ENCODE data around the gene NYAP2.

NYAP2 gene

DNA sequence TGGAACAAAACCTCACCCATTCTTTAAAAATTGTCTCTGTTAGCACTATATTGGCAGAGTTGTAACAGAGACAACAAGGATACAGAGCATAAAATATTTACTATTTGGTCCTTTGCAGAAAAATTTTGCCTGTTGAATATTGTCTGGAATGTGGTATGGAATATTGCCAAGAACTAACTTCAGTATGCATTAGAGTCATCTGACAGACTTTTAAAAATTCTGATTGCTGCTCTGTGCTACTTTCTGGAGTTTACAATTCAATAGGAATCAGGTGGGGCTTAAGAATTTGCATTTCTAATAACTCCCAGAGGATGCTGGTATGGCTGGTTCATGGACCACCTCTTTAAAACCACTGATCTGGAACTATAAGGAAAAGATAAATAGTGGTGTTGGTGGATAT is 32.8 kb upstream of the NYAP2 start:
- H2AFZ ChIP-seq (ENCODE audit: low read depth), result no peak overlapping the region
- H3K4me3 ChIP-seq (IDR thresholded peaks at IDR 0.05; ENCODE audit: insufficient read depth, low read depth, low read length), result no peak overlapping the region
- no peaks in the 10 kb centered on the region for H3K4me1 ChIP-seq (ENCODE audit: low read depth, poor library complexity, severe bottlenecking)
- TF ChIP-seq, protein P1, sequence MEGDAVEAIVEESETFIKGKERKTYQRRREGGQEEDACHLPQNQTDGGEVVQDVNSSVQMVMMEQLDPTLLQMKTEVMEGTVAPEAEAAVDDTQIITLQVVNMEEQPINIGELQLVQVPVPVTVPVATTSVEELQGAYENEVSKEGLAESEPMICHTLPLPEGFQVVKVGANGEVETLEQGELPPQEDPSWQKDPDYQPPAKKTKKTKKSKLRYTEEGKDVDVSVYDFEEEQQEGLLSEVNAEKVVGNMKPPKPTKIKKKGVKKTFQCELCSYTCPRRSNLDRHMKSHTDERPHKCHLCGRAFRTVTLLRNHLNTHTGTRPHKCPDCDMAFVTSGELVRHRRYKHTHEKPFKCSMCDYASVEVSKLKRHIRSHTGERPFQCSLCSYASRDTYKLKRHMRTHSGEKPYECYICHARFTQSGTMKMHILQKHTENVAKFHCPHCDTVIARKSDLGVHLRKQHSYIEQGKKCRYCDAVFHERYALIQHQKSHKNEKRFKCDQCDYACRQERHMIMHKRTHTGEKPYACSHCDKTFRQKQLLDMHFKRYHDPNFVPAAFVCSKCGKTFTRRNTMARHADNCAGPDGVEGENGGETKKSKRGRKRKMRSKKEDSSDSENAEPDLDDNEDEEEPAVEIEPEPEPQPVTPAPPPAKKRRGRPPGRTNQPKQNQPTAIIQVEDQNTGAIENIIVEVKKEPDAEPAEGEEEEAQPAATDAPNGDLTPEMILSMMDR (conservative IDR thresholded peaks at IDR 0.05; ENCODE audit: low read depth, low read length), result no peak
- H3K27ac ChIP-seq, result no peak overlapping the region
- H3K27me3 ChIP-seq (ENCODE audit: insufficient read depth, low read depth), result no peaks in the 10 kb centered on the region
- no peaks in the 10 kb centered on the region for H3K79me2 ChIP-seq (ENCODE audit: insufficient read depth, low read depth)
- H3K4me2 ChIP-seq, result no peak overlapping the region
- H3K9ac ChIP-seq, result no peak overlapping the region
- H4K20me1 ChIP-seq (ENCODE audit: insufficient read depth), result no peaks in the 10 kb centered on the region
- H3K36me3 ChIP-seq (ENCODE audit: insufficient read depth), result no peaks in the 10 kb centered on the region

DNA sequence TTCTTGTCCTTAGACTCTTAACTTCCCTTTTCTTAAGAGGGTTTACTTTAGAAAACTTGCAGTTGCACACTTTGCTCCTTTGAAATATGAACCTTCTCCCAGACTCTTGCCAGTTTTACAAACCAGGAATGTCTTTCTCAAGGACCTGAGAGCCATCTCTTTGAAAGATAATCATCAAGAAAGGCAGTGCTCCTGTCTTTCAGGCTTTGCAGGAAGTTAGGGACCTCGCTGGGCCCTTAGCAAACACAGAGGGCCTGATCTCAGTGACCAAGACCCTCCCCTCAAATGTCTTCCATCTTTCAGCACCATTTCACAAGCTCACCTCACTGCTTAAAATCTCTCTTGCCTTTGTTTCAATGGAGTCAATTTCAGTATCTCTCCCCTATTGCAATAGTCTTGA is 32.0 kb upstream of the NYAP2 start:
- H3K4me3 ChIP-seq (IDR thresholded peaks at IDR 0.05; ENCODE audit: insufficient read depth, low read depth, low read length), result no peak overlapping the region
- H3K4me2 ChIP-seq, result no peak overlapping the region
- H3K27me3 ChIP-seq (ENCODE audit: insufficient read depth, low read depth), result no peaks in the 10 kb centered on the region
- H3K9ac ChIP-seq, result no peak overlapping the region
- no peaks in the 10 kb centered on the region for H3K79me2 ChIP-seq (ENCODE audit: insufficient read depth, low read depth)
- H3K27ac ChIP-seq, result no peak overlapping the region
- H4K20me1 ChIP-seq (ENCODE audit: insufficient read depth), result no peaks in the 10 kb centered on the region
- no peaks in the 10 kb centered on the region for H3K36me3 ChIP-seq (ENCODE audit: insufficient read depth)
- H2AFZ ChIP-seq (ENCODE audit: low read depth), result no peak overlapping the region
- no peaks in the 10 kb centered on the region for H3K4me1 ChIP-seq (ENCODE audit: low read depth, poor library complexity, severe bottlenecking)
- TF ChIP-seq, protein P1 (conservative IDR thresholded peaks at IDR 0.05; ENCODE audit: low read depth, low read length), result no peak

DNA sequence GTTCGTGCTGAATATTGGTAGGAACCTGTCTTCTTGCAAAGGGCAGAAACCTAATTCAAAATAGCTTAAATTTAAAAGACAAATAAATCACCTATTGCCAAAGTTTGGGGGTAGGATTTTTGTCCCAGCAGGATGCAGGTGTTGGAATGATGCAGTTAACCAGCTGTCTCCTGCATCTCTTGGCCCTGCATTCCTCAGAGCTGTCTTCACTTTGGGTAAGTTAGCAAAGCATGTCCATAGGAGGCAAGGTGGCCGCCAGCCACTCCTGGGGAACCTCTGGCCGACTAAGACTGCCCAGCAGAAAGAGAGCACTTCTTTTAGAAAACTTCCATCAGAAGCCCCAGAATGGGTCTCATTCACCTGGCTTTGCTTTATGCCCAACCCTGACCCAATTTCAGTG is 20.5 kb upstream of the NYAP2 start:
- H3K27ac ChIP-seq, result no peak overlapping the region
- TF ChIP-seq, protein P1 (conservative IDR thresholded peaks at IDR 0.05; ENCODE audit: low read depth, low read length), result no peak
- H3K9ac ChIP-seq, result no peak overlapping the region
- no peak overlapping the region for H3K4me2 ChIP-seq
- H3K36me3 ChIP-seq (ENCODE audit: insufficient read depth), result no peaks in the 10 kb centered on the region
- H3K4me3 ChIP-seq (IDR thresholded peaks at IDR 0.05; ENCODE audit: insufficient read depth, low read depth, low read length), result no peak overlapping the region
- H3K79me2 ChIP-seq (ENCODE audit: insufficient read depth, low read depth), result no peaks in the 10 kb centered on the region
- H3K4me1 ChIP-seq (ENCODE audit: low read depth, poor library complexity, severe bottlenecking), result no peaks in the 10 kb centered on the region
- no peaks in the 10 kb centered on the region for H3K27me3 ChIP-seq (ENCODE audit: insufficient read depth, low read depth)
- H4K20me1 ChIP-seq (ENCODE audit: insufficient read depth), result no peaks in the 10 kb centered on the region
- H2AFZ ChIP-seq (ENCODE audit: low read depth), result no peak overlapping the region

DNA sequence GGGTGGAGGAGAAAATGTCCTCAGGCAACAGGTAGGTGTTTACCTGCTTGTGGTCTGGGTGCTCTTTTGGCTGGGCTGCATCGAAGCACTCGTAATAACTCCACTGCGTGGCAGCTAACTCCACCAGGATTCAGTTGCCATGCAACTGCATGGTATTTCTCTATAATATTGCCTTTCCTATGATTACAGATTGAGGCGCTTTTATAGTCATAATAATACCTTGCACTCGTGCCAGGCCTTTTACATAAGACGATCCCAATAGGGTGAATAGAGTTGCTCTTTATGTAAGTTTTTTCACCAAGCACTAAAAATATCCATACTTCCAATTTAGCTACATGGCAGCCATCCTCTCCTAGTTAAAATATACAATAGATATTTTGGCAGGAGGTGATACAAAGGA is 19.7 kb upstream of the NYAP2 start:
- H3K9ac ChIP-seq, result no peak overlapping the region
- no peaks in the 10 kb centered on the region for H4K20me1 ChIP-seq (ENCODE audit: insufficient read depth)
- H3K4me1 ChIP-seq (ENCODE audit: low read depth, poor library complexity, severe bottlenecking), result no peaks in the 10 kb centered on the region
- no peak overlapping the region for H3K4me2 ChIP-seq
- no peaks in the 10 kb centered on the region for H3K36me3 ChIP-seq (ENCODE audit: insufficient read depth)
- TF ChIP-seq, protein P1 (conservative IDR thresholded peaks at IDR 0.05; ENCODE audit: low read depth, low read length), result no peak
- no peak overlapping the region for H3K4me3 ChIP-seq (IDR thresholded peaks at IDR 0.05; ENCODE audit: insufficient read depth, low read depth, low read length)
- no peak overlapping the region for H2AFZ ChIP-seq (ENCODE audit: low read depth)
- no peaks in the 10 kb centered on the region for H3K27me3 ChIP-seq (ENCODE audit: insufficient read depth, low read depth)
- H3K27ac ChIP-seq, result no peak overlapping the region
- H3K79me2 ChIP-seq (ENCODE audit: insufficient read depth, low read depth), result no peaks in the 10 kb centered on the region

DNA sequence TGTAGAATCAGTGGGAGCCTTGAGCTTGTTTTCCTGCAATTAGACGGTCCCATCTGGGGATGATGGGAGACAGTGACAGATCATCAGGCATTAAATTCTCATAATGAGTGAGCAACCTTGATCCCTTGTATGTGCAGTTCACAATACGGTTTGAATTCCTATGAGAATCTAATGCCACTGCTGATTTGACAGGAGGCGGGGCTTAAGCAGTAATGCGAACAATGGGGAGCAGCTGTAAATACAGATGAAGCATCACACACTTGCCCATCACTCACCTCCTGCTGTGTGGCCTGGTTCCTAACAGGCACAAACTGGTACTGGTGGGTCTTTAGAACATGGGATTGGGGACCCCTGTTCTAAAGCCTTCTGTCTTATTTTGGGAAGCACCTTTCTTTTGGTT is 17.9 kb upstream of the NYAP2 start:
- no peaks in the 10 kb centered on the region for H3K4me1 ChIP-seq (ENCODE audit: low read depth, poor library complexity, severe bottlenecking)
- no peaks in the 10 kb centered on the region for H3K79me2 ChIP-seq (ENCODE audit: insufficient read depth, low read depth)
- H3K27ac ChIP-seq, result no peak overlapping the region
- H3K27me3 ChIP-seq (ENCODE audit: insufficient read depth, low read depth), result no peaks in the 10 kb centered on the region
- no peak overlapping the region for H3K4me3 ChIP-seq (IDR thresholded peaks at IDR 0.05; ENCODE audit: insufficient read depth, low read depth, low read length)
- H3K36me3 ChIP-seq (ENCODE audit: insufficient read depth), result no peaks in the 10 kb centered on the region
- no peak overlapping the region for H3K9ac ChIP-seq
- no peaks in the 10 kb centered on the region for H4K20me1 ChIP-seq (ENCODE audit: insufficient read depth)
- no peak overlapping the region for H3K4me2 ChIP-seq
- TF ChIP-seq, protein P1 (conservative IDR thresholded peaks at IDR 0.05; ENCODE audit: low read depth, low read length), result no peak
- no peak overlapping the region for H2AFZ ChIP-seq (ENCODE audit: low read depth)

Data from KMS-11 (cell line).